ENCODE measurements around the gene PTPRM.

GRCh38 chr18:7579918-7580542, 12.9 kb downstream of the PTPRM start:
- TF ChIP-seq EZH2 (IDR thresholded peaks at IDR 0.05; ENCODE audit: insufficient read depth, poor library complexity, severe bottlenecking), result no peak
- TF ChIP-seq EZH2phosphoT487 (IDR thresholded peaks at IDR 0.05; ENCODE audit: insufficient read depth, low read depth), result no peak
